HG03520 (cell line): Measurements from ENCODE around the gene FKBP7.
"Not testable (repeated sequence)": the region's sequence is repeated elsewhere in the genome, so short reads cannot be mapped to it uniquely, and the experiment has no call there.

Experiments
- ATAC-seq: cut with Tn5 transposase; IDR thresholded peaks from one replicate; pipeline ENCODE4 v1.9.1; 2021; ENCODE audit warnings: mild to moderate bottlenecking, moderate library complexity; ENCODE audit not compliant: unreplicated experiment

Gene FKBP7, protein sequence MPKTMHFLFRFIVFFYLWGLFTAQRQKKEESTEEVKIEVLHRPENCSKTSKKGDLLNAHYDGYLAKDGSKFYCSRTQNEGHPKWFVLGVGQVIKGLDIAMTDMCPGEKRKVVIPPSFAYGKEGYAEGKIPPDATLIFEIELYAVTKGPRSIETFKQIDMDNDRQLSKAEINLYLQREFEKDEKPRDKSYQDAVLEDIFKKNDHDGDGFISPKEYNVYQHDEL

GRCh38 chr2:178478439-178479274 lies at the start of gene FKBP7:
Gene FKBP7 (minus strand): TSS chr2:178478600. CDS start chr2:178478499, 101 bp downstream.
- ATAC-seq: peak; percentile 47

- no peak for ATAC-seq
These were observed 49.2 kb upstream of the FKBP7 start for GRCh38 chr2:178527592-178527991.

DNA sequence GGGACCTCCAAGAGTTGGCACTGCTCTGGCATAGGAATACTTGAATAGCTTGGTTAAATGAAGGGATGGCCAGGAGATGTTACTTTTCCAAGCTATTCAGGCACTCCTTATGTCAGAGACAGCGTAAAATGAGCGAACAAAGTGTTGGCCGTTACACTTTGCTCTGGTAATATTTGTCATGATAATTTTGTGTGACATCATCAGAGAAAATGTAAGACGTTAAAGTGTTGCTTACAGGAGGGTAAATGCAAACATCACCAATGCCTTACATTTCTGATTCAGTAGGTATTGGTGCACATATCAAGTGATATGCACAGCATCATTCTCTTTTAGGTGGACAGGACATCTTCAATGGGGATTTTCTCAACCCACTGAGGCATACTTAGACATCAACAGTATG lies 47.9 kb upstream of the FKBP7 start:
- ATAC-seq: no peak

- not testable (repeated sequence) for ATAC-seq
These were observed 47.1 kb upstream of the FKBP7 start for GRCh38 chr2:178525460-178525859.

- ATAC-seq: not testable (repeated sequence)
These were observed 46.6 kb upstream of the FKBP7 start for GRCh38 chr2:178525010-178525409.

DNA sequence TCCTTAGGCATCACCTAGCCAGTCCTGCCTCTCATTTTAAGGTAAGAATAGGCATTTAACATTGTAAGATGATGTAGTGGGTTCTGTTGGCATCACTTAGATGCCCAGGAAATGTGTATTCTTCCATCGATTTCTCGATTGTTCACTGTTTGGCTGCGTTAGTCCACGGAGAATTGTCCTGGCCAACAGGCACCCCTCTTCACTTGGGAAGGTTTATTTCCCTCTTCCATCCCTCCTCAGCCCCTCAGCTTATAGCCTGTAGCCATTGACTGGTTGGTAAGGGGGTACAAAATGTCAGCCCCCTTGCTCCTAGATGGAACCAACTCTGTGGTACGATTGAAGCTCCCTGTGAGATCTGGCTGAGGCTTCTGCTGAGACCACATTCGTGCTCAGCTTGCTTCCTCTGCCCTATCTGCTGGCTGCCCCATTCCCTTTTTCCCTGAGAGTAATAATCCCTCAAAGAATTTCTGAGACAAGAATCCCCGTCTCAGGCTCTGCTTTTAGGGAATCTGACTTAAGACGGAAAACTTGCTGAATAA lies 45.3 kb upstream of the FKBP7 start:
- no peak for ATAC-seq

DNA sequence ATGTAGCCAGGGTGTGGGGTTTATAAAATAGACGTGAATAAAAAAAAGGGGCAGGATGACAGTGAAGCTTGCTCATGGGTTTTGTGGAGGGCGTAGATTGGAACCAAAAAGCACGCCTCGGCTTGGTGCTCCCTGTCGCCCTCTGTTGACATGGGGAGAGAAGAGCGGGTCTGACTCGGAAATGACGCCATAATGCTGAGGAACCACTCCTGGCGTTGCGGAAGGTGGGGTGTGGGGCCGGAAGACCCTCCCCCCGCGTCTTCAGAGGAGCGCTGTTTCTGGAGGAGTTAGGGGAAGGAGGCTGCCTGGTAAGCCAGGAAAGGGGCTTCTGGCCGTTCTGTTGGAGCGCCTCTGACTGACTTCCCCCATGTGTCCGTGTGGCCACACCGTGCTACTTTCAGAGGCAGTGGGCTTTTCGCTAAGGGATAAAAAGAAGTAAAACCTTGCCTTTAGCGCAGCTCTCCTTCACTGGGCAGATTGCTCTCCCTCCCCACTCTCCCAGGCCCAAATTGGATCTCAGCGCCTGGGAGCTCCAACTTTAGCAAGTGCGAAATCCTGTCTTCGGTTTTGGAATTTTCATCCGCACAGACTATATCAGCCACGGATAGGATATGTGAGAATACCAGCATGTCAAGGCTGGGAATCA lies 44.7 kb upstream of the FKBP7 start:
- ATAC-seq: peak; percentile 92

- ATAC-seq: no peak
These were observed 43.1 kb upstream of the FKBP7 start for GRCh38 chr2:178521304-178522150.

GRCh38 chr2:178517496-178517895 lies 39.1 kb upstream of the FKBP7 start:
- no peak for ATAC-seq

GRCh38 chr2:178514664-178515063 lies 36.3 kb upstream of the FKBP7 start:
- ATAC-seq: no peak

GRCh38 chr2:178513876-178514275 lies 35.5 kb upstream of the FKBP7 start:
- ATAC-seq: no peak

DNA sequence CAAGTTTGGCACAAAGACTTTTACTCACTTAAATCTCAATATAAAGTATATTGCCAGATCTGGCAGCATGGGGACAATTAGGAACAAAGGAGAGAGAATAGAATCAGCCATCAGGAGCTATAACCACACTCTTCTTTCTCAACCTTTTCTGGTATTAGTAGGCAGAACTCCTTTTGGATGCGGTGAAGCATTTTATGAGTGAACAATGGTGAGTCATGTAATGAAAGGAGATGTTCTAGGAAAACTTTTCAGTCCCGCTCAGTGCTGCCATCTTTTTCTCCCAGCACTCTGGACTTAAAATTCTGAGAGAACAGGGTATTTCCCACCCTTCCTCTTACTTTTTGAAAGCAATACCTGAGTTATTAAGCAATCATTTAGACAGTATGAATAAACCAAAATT lies 34.1 kb upstream of the FKBP7 start:
- no peak for ATAC-seq

DNA sequence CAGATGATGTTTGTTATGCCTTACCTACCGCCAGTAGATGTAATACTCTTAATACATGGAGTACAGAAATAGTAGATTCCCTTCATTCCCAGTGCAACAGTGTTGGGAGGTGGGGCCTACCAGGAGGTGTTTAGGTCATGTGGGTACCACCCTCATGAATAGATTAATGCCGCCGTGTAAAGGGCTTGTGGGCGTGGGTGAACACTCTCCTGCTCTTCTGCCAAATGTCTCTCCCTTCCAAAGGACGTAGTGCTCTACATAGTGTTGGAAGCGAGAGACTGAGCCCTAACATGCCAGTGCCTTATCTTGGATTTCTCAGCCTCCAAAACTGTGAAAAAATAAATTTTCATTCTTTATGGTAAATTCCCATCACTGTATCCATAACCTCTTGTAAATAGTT lies 32.0 kb upstream of the FKBP7 start:
- no peak for ATAC-seq

DNA sequence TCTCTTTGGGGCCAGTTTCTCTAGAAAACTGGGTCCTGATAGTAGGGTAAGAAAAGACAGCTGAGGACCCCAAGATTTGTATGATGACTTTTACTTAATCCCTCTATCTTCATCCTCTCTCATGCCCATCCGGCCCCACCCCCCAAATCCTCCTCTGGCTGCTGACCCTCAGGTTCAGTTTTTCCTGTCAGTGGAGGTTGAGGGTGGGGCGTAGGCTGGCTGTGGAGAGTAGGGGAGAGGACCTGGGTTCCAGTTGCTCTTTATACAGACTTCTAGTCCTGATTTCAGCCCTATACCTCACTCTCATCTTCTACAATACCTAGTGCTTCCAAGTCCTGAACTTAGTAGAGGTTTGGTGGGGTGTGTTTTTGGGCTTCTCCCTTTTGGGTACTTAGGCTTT lies 30.2 kb upstream of the FKBP7 start:
- ATAC-seq: no peak

DNA sequence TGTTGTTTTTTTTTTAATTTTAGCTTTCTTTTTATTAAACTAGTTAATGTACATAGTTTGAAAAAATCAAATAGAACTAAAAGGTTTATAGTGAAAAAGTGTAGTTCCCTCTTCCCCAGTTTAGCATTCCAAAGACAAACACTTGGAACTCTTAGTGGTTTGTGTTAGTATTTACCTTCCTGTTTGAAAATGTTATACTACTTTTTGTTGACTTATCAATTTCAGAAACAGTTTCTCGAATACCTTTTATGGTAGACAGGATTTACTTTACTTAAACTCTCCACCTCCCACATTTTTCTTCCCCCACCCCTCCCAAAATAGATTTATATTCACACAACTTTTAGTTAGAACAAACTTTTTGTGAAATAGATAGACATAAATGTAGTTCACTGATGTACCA lies 28.5 kb upstream of the FKBP7 start:
- no peak for ATAC-seq

- ATAC-seq: no peak
These were observed 28.1 kb upstream of the FKBP7 start for GRCh38 chr2:178506524-178506923.

- no peak for ATAC-seq
These were observed 27.7 kb upstream of the FKBP7 start for GRCh38 chr2:178506101-178506500.

GRCh38 chr2:178502751-178503150 lies 24.4 kb upstream of the FKBP7 start:
- ATAC-seq: no peak

DNA sequence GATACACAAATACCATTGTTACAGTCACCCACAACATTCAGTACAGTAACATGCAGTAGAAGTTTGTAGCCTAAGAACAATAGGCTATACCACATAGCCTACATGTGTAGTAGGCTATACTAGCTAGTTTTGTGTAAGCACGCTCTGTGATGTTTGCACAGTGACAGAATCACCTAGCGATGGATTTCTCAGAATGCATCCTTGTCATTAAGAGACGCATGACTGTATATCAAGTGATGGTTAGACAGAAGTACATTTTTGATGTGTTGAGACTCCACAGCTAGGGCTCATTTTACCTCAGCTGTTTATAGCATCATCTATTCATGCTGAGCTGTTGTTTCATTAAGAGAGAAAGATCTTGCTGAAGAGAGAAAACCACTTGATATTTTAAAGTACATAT lies 21.2 kb upstream of the FKBP7 start:
- no peak for ATAC-seq

- peak; percentile 73 for ATAC-seq
These were observed 19.7 kb upstream of the FKBP7 start for GRCh38 chr2:178498137-178498536.

DNA sequence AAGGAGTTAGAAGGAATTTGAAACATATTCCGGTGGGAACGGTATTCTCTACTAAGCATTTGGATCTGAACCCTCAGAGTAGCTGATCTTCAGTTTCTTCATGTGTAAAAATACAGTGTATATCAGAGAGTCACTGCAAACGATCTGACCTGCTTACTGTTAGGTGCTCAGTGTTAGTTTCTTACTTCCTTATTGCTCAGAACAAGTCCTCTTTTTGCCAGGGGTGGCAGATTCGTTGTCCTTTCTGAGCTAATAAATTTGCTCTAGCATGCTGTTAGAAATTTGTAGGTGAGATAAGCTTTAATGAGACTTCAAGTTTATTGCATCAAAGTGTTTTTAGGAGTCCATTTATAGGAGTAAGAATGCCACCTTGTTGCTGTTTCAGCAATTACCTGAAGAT lies 17.6 kb upstream of the FKBP7 start:
- no peak for ATAC-seq
